Effector memory CD4-positive, alpha-beta T cell (primary cell): ENCODE data around the gene CCDC27.

ENCODE experiments used
- DNase-seq, 3 donors: peaks; one replicate each; pipeline ENCODE4 v3.0.0-alpha.2; 2020
- H3K27ac ChIP-seq: 2 replicates; pipeline ENCODE4 v1.7.0; 2013; ENCODE audit warnings: mild to moderate bottlenecking, low read length, moderate library complexity; ENCODE audit not compliant: insufficient read depth, poor library complexity, severe bottlenecking
- H3K27me3 ChIP-seq: replicated peaks from 2 replicates; pipeline ENCODE4 v1.7.0; 2013; ENCODE audit warnings: mild to moderate bottlenecking, low read length; ENCODE audit not compliant: insufficient read depth, control insufficient read depth, poor library complexity, severe bottlenecking
- H3K36me3 ChIP-seq: 2 replicates; pipeline ENCODE4 v1.7.0; 2013; ENCODE audit warnings: mild to moderate bottlenecking, low read length, moderate library complexity; ENCODE audit not compliant: control insufficient read depth, insufficient read depth
- H3K4me1 ChIP-seq: 2 replicates; pipeline ENCODE4 v1.7.0; 2013; ENCODE audit warnings: low read length, mild to moderate bottlenecking; ENCODE audit not compliant: control insufficient read depth, insufficient read depth, poor library complexity, severe bottlenecking
- H3K4me3 ChIP-seq: 2 replicates; pipeline ENCODE4 v1.7.0; 2013; ENCODE audit warnings: low read length, low read depth, mild to moderate bottlenecking; ENCODE audit not compliant: insufficient read depth, poor library complexity, severe bottlenecking
- H3K9me3 ChIP-seq: 2 replicates; pipeline ENCODE4 v1.7.0; 2013; ENCODE audit warnings: mild to moderate bottlenecking, low read length, moderate library complexity; ENCODE audit not compliant: control insufficient read depth
- total RNA-seq, 3 donors: gene quantifications; one replicate each; lab custom pipeline; 2026; lab: John Stamatoyannopoulos, UW

CCDC27 gene
- total RNA-seq, result 0 reads per million in 3 donors

- no peaks in the 10 kb centered on the region for H3K27me3 ChIP-seq
- H3K4me1 ChIP-seq, result peaks cover 5% of the 10 kb centered on the region
- DNase-seq, result no peak
- H3K4me3 ChIP-seq, result no peak within 1 kb of the TSS
- no peaks in the 10 kb centered on the region for H3K36me3 ChIP-seq
- no peaks in the 10 kb centered on the region for H3K9me3 ChIP-seq
- H3K27ac ChIP-seq, result no peak within 1 kb of the TSS
Observed at GRCh38 chr1:3752400-3752945, at the start of gene CCDC27. TSS of gene CCDC27 (plus strand) at chr1:3752450. CDS start at chr1:3752482, 32 bp downstream.

GRCh38 chr1:3702528-3702927 lies 49.7 kb upstream of the CCDC27 start:
- Histone ChIP-seq H3K9me3 (no peaks in the 10 kb centered on the region), H3K36me3 (no peaks in the 10 kb centered on the region), H3K27me3 (no peaks in the 10 kb centered on the region), H3K4me3 (no peak overlapping the region), H3K27ac (no peak overlapping the region), H3K4me1 (no peaks in the 10 kb centered on the region)
- DNase-seq, result no peak

DNA sequence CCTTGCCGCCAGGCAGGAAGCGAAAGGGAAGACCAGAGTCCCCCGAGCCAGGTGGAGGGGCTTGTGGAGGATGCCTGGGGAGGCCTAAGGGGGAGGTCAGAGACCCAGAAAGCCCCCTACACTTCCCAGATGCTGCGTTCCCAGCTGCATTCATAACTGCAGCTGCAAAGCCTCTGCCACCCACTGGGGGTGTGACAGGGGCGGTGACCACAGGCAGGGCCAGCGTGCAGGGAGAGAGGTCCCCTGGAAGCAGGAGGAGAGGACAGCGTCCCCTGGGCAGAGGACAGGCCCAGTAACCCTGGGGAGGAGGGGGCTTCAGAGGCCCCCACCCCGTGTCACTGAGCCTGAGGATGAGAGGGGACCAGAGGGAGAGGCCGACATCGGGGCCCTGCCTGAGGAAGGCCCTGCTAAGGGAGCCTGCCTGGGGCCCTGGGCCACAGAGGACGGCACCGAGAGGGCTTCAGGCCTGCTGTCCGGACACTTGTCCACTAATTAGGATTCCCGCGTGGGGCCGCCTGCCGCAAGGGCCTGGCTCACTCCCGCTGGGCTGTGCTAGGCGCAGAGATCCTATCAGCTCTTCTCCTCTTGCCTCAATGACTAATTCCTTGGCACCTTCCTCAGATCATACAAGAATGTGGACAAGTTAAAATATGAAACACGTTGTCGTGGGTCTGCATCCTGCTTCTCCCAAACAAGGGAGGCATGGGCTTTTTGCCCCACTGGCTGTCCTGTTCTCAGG lies 49.1 kb upstream of the CCDC27 start:
- Histone ChIP-seq H3K27ac (no peak overlapping the region), H3K4me1 (no peaks in the 10 kb centered on the region), H3K36me3 (no peaks in the 10 kb centered on the region), H3K9me3 (no peaks in the 10 kb centered on the region), H3K4me3 (no peak overlapping the region), H3K27me3 (no peaks in the 10 kb centered on the region)
- no peak for DNase-seq

GRCh38 chr1:3703786-3704371 lies 48.4 kb upstream of the CCDC27 start:
- H3K9me3 ChIP-seq, result no peaks in the 10 kb centered on the region
- no peaks in the 10 kb centered on the region for H3K27me3 ChIP-seq
- no peak for DNase-seq
- H3K27ac ChIP-seq, result no peak overlapping the region
- H3K36me3 ChIP-seq, result no peaks in the 10 kb centered on the region
- no peaks in the 10 kb centered on the region for H3K4me1 ChIP-seq
- H3K4me3 ChIP-seq, result no peak overlapping the region

DNA sequence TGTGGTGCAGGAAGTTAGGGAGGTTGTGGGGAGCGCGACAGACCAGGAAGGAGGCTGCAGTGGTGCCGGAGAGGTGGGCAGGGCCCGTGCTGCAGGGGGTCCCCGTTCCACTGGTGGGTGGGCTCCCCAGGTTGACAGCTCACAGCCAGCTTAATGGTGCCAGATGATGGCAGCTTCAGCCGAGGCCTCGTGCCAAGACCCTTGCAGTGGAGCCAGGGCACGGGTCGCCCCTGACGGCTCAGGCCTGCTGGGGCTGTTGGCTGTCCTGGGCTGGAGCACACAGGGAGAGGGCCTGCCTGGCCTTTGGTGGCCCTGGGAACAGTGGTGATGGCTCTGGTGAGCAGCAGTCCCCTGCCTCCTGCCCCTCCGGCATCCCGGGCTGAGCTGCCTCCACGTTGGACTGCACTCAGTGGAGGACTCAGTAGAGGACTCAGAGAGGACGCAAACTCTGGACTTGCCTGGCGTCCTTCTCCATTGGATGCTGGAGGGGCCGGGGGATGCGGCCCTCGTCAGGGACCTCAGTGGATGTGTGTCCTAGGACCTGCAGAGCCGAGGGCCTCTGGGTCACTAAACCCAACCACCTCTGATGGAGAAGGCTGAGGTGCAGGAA lies 46.8 kb upstream of the CCDC27 start:
- Histone ChIP-seq H3K27ac (no peak overlapping the region), H3K27me3 (no peaks in the 10 kb centered on the region), H3K4me1 (no peaks in the 10 kb centered on the region), H3K9me3 (no peaks in the 10 kb centered on the region), H3K4me3 (no peak overlapping the region), H3K36me3 (no peaks in the 10 kb centered on the region)
- DNase-seq, result no peak

- no peak overlapping the region for H3K27ac ChIP-seq
- H3K36me3 ChIP-seq, result no peaks in the 10 kb centered on the region
- H3K4me1 ChIP-seq, result no peaks in the 10 kb centered on the region
- no peak overlapping the region for H3K4me3 ChIP-seq
- DNase-seq, result no peak
- no peaks in the 10 kb centered on the region for H3K9me3 ChIP-seq
- H3K27me3 ChIP-seq, result no peaks in the 10 kb centered on the region
Observed at GRCh38 chr1:3706651-3707297, 45.5 kb upstream of the CCDC27 start.

DNA sequence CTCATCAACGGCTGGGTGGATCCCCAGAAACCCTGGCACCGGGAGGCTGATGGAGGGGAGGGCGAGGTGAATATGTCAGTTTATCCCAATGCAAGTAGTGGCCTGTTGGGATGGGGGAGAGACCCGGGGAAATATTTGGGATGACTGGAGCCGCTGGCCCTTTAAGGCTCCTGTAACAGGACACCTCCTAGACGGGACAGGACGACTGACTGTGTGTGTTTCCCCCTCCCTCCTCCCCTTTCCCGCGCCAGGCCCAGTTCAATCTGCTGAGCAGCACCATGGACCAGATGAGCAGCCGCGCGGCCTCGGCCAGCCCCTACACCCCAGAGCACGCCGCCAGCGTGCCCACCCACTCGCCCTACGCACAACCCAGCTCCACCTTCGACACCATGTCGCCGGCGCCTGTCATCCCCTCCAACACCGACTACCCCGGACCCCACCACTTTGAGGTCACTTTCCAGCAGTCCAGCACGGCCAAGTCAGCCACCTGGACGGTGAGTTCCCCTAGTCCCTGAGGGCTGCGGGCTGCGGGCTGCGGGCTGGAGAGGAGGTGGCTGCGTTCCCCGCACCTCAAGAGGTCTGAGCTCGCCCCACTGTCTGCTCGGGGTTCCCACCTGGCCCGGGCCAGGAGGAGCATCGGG lies 44.8 kb upstream of the CCDC27 start:
- H3K9me3 ChIP-seq, result no peaks in the 10 kb centered on the region
- no peaks in the 10 kb centered on the region for H3K36me3 ChIP-seq
- DNase-seq, result no peak
- H3K4me1 ChIP-seq, result no peaks in the 10 kb centered on the region
- no peak overlapping the region for H3K27ac ChIP-seq
- H3K27me3 ChIP-seq, result no peaks in the 10 kb centered on the region
- no peak overlapping the region for H3K4me3 ChIP-seq

DNA sequence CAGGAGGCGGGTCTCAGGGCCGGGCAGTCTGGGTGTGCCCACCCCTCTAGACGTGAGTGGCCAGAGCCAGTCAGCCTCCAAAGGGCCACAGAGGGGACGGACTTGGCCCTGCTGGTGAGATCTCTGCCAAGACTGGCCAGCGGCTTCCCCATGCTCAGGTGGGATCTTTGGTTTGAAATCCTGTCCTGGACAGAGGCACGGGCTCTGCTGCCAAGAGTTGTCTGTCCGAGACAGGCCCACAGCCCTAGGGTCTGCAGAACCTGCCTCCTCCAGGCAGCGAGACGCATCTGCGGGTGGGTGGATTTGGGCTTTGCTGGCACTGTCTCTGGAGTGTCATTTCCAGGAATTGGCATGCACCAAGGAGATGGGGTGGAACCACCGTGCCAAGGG lies 44.3 kb upstream of the CCDC27 start:
- Histone ChIP-seq H3K36me3 (no peaks in the 10 kb centered on the region), H3K4me1 (no peaks in the 10 kb centered on the region), H3K4me3 (no peak overlapping the region)

DNA sequence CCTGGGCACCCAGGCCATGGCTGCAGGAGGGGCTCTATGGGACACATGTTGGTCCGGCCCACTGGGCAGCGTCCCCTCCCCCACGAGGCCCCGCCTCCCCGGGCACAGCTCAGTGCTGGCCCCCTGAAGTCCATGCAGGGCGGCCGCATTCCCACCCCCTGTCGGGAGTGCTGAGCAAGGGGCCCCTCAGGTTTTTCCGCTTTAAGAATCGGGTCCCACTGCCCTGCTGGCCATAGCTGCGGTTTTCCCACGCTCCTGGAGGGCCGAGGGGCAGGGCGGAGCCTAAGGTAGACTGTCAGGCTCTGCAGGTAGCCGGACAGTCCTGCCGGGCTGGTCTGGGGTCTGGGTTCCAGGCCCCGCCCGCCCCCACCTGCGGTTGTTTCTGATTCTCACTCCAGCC lies 43.5 kb upstream of the CCDC27 start:
- Histone ChIP-seq H3K27ac (no peak overlapping the region), H3K4me1 (no peaks in the 10 kb centered on the region), H3K4me3 (no peak overlapping the region), H3K27me3 (no peaks in the 10 kb centered on the region), H3K36me3 (no peaks in the 10 kb centered on the region), H3K9me3 (no peaks in the 10 kb centered on the region)
- DNase-seq, result no peak

More for the DNA sequence above, 44.3 kb upstream of the CCDC27 start:
- no peaks in the 10 kb centered on the region for H3K27me3 ChIP-seq
- DNase-seq, result no peak
- H3K9me3 ChIP-seq, result no peaks in the 10 kb centered on the region
- H3K27ac ChIP-seq, result no peak overlapping the region
